DND-41 (cell line): ENCODE data around the gene UBAC1.

Source experiments
- CTCF ChIP-seq: IDR thresholded peaks from 2 replicates; pipeline ENCODE4 v1.5.1; 2012; ENCODE audit warnings: borderline replicate concordance, low read length, moderate library complexity, mild to moderate bottlenecking; ENCODE audit not compliant: poor library complexity, severe bottlenecking; ENCODE audit errors: extremely low read depth
- EZH2 ChIP-seq: IDR thresholded peaks from 3 replicates; pipeline ENCODE4 v1.6.1; 2012; ENCODE audit warnings: borderline replicate concordance, low read depth, mild to moderate bottlenecking, moderate library complexity, low read length, inconsistent platforms; ENCODE audit not compliant: severe bottlenecking

- TF ChIP-seq CTCF (no peak), EZH2 (no peak)
Measured at GRCh38 chr9:135979547-135980166, 18.5 kb upstream of the UBAC1 start.
